Choroid plexus epithelial cell (primary cell): ENCODE measurements around the gene PEG3.

Source experiments
- DNase-seq: peaks from one replicate; pipeline ENCODE4 v3.0.0-alpha.2; 2010; ENCODE audit warnings: low read depth
- H3K4me3 ChIP-seq: 2 replicates; pipeline ENCODE4 v1.5.1; 2011; ENCODE audit warnings: low read depth, mild to moderate bottlenecking, control low read depth, low read length, moderate library complexity
- TF ChIP-seq, protein P1 (sequence below): conservative IDR thresholded peaks from 2 replicates; pipeline ENCODE4 v1.5.1; 2011; ENCODE audit warnings: low read depth, mild to moderate bottlenecking, control low read depth, inconsistent platforms, low read length, moderate library complexity

PEG3 gene

GRCh38 chr19:56810260-56810659 lies 30.3 kb downstream of the PEG3 start:
- TF ChIP-seq, protein P1, sequence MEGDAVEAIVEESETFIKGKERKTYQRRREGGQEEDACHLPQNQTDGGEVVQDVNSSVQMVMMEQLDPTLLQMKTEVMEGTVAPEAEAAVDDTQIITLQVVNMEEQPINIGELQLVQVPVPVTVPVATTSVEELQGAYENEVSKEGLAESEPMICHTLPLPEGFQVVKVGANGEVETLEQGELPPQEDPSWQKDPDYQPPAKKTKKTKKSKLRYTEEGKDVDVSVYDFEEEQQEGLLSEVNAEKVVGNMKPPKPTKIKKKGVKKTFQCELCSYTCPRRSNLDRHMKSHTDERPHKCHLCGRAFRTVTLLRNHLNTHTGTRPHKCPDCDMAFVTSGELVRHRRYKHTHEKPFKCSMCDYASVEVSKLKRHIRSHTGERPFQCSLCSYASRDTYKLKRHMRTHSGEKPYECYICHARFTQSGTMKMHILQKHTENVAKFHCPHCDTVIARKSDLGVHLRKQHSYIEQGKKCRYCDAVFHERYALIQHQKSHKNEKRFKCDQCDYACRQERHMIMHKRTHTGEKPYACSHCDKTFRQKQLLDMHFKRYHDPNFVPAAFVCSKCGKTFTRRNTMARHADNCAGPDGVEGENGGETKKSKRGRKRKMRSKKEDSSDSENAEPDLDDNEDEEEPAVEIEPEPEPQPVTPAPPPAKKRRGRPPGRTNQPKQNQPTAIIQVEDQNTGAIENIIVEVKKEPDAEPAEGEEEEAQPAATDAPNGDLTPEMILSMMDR, result no peak
- no peak overlapping the region for H3K4me3 ChIP-seq
- DNase-seq, result no peak

DNA sequence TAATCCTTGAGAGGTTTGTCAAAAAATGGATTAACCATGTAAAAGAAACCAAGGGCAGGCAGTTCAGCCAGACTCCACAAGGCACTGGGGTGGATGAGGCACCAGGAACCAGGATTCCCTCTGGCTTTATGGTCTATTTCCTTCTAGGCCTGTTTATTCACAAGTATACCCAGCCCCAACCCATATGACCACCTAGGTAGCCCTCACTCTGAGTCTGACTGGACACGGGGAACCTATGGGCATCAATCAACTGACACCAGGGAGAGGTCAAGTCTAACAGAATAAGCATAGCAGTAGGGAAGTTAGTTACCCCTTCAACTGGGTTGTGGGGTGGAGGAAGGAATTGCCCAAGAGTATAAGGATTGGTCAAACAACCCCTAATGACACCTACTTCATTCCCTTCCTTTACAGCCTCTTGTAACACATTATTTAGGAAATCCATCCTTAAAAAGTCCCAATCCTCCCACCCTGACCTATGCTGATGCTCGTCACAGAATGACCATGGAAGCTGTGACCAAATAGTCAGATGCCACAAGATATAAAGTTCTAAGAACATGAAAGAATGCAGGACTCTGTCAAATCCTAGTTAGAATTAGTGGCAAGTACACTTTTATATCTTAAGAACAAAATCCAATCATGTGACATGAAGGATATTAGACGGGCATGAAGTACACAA lies 31.7 kb downstream of the PEG3 start:
- TF ChIP-seq, protein P1, result no peak
- no peak overlapping the region for H3K4me3 ChIP-seq
- no peak for DNase-seq

- TF ChIP-seq, protein P1, result no peak
- no peak for DNase-seq
- no peak overlapping the region for H3K4me3 ChIP-seq
Observed at GRCh38 chr19:56806639-56807038, 33.9 kb downstream of the PEG3 start.
